Skin of body (tissue), 2 donors: Measurements from ENCODE around the gene IGFBP2. TPM values are rescaled to one million over a fixed set of nuclear protein-coding genes. Genes with fewer than 3 reads are reported as not detected.
"Not testable (repeated sequence)": the region's sequence is repeated elsewhere in the genome, so short reads cannot be mapped to it uniquely, and the experiment has no call there.

Experiments
- DNase-seq: peaks from one replicate; lab custom pipeline; 2025; lab: John Stamatoyannopoulos, UW
- total RNA-seq: library from RNA; depleted of rRNA; stranded (reverse); fragments of >200 nt; gene quantifications from one replicate; pipeline ENCODE4 v1.2.3, GENCODE V29; 2014

Gene IGFBP2, protein sequence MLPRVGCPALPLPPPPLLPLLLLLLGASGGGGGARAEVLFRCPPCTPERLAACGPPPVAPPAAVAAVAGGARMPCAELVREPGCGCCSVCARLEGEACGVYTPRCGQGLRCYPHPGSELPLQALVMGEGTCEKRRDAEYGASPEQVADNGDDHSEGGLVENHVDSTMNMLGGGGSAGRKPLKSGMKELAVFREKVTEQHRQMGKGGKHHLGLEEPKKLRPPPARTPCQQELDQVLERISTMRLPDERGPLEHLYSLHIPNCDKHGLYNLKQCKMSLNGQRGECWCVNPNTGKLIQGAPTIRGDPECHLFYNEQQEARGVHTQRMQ
- total RNA-seq = 80.0 TPM

GRCh38 chr2:216632952-216633615 is at the start of gene IGFBP2:
Gene IGFBP2 (plus strand): TSS chr2:216633420. CDS start chr2:216633524, 104 bp downstream.
- peak; percentile 25 for DNase-seq

GRCh38 chr2:216583606-216584005 is 49.6 kb upstream of the IGFBP2 start:
- DNase-seq = no peak

GRCh38 chr2:216584112-216584511 is 49.1 kb upstream of the IGFBP2 start:
- no peak for DNase-seq

GRCh38 chr2:216585441-216585840 is 47.8 kb upstream of the IGFBP2 start:
- no peak for DNase-seq

- no peak for DNase-seq
Observed at GRCh38 chr2:216588861-216589710, 44.1 kb upstream of the IGFBP2 start.

- DNase-seq = no peak
Observed at GRCh38 chr2:216589791-216590190, 43.4 kb upstream of the IGFBP2 start.

- peak; percentile 18 for DNase-seq
Observed at GRCh38 chr2:216590780-216591179, 42.4 kb upstream of the IGFBP2 start.

- DNase-seq = no peak
Observed at GRCh38 chr2:216591480-216591879, 41.7 kb upstream of the IGFBP2 start.

DNA sequence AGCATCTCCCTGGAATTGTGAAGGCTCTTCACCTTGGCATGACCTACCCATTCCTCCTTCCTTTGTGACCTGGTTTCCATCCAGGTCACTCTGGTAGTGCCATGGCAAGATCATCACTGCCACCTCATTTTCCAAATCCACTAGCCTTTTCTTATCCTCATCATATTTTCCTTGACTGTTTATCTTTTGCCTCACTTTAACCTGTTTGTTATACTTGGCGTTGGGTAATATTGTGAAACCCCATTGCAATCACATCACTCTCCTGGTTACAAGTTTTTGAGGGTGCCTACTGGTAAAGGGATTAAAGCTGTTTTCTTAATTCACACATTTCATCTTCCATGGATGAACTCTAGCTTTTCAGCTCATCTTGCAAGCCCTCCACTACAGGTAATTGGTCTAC is 39.1 kb upstream of the IGFBP2 start:
- DNase-seq = no peak

DNA sequence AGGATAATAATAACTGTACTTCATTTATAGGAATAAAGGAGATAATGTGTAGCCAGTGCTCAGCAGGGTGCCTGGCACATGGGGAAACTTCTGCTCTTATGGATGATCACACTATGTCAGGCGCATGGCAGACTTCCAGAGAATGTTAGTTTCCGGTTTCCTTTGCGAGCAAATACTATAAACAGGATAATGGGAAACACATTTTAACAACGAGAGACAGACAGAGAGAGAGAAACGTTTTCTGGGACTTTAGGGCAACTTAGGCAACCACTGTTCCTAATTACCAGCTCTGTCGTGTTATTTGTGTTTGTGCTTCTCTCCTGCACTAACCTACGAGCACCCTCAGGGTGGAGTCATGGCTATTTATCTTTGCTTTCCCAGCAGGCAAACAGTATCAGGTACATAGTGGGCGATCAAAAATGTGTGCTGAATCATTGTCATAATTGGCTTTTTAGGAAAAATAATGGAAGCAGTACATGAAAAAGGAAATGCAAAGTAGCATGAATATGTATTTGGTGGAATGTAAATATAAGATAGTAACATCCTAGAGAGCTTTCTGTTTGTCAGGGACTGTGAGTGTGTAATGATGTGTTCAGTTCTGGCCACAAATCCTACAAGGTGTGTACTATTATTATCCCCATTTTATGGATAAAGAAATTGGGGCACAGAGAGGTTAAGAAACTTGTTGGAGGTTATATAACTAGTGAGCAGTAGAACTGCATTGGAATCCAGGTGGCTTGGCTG is 36.8 kb upstream of the IGFBP2 start:
- DNase-seq = peak; percentile 98

- DNase-seq = peak; percentile 27
Observed at GRCh38 chr2:216596980-216597509, 36.2 kb upstream of the IGFBP2 start.

DNA sequence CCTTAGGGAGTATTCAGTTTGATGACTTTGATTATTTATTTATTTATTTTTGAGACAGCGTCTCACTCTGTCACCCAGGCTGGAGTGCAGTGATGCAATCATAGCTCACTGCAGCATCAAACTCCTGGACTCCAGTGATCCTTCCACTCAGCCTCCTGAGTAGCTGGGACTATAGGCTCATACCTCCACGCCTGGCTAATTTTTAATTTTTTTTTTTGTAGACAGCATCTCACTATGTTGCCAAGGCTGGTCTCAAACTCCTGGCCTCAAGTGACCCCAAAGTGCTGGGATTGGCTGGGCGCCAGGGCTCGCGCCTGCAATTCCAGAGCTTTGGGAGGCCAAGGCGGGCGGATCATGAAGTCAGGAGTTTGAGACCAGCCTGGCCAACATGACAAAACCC is 35.4 kb upstream of the IGFBP2 start:
- not testable (repeated sequence) for DNase-seq

DNA sequence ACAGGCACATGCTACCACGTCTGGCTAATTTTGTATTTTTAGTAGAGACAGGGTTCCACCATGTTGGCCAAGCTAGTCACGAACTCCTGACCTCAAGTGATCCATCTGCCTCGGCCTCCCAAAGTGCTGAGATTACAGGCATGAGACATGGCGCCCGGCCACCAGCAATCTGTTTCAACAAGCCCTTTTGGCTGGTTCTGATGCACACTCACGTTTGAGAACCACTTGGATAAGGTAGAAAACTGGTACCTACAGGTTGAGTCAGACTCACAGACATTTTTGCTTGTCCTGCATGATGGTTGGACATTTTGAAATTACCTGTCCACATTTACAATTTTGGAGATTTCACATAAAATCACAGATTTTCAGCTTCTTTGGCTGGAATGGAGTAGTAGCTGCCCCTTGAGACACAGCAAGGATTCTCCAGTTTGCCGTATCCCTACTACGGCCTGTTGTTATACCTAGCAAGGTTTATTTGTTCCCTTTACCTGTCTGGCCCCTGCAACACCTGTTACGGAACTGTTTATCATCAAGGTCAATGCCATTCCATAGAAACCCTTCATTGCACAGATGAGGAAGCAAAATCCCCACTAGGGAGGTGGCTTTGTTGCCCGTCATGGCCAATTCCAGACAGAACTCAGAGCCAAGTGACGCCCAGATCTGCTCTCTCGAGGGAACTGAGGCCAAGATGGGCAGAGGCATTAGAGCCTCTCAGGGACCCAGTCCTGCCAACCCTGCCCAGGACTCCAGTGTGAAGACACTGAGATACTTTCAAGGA is 31.4 kb upstream of the IGFBP2 start:
- DNase-seq = no peak

- DNase-seq = no peak
Observed at GRCh38 chr2:216603010-216603883, 30.0 kb upstream of the IGFBP2 start.

- DNase-seq = no peak
Observed at GRCh38 chr2:216603884-216604245, 29.4 kb upstream of the IGFBP2 start.

DNA sequence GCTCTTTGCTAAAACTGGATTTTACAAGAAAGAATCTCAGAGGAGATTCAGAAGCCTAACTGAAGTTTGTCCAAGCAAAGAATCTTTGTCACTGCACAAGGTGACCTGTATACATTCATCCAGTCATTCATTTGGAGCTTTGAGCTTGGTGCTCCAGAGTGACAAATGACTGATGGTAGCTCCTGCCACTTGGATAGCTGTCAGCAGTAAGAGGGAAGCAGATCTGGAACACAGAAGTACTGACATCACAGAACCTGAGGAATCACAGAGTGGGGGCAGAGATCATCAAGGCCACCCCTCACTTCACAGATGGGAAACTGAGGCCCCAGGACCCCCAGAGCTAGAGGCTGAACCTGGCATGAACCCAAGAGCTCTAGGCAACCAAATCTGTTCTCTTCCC is 28.8 kb upstream of the IGFBP2 start:
- DNase-seq = no peak

- DNase-seq = no peak
Observed at GRCh38 chr2:216606551-216607276, 26.5 kb upstream of the IGFBP2 start.

DNA sequence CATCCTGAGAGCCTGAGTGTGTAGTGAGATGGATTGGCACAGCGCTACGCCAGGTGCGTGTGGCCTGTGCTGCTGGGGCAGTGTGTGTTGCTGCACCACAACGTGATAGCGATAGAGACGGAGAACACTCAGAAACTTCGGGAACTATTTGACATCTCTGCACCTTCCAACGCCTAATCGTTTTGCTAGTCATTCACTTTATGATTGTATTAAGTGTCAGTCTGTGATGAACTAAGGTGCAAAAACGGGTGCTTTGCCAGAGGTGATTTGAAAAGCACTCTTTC is 26.0 kb upstream of the IGFBP2 start:
- no peak for DNase-seq

DNA sequence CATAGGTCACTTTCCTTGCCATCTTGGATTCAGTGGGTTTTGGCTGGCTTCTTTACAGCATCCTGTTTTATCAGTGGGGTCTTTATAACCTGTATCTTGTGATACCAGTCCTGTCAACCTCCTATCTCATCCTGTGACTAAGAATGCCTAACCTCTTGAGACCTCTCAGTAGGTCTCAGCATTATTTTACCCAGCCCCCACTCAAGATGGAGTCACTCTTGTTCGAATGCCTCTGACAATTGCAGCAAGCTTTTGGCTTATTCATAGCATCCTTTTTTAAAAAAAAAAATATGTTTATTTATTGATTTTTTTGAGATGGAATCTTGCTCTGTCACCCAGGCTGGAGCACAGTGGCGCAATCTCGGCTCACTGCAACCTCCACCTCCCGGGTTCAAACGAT is 24.7 kb upstream of the IGFBP2 start:
- DNase-seq = no peak
